ENCODE measurements around the gene RCC1. TPM values are rescaled to one million over a fixed set of nuclear protein-coding genes. Genes with fewer than 3 reads are reported as not detected.

The RCC1 gene
- total and polyA plus RNA-seq, 2 donors (not counting 3 experiments of a cell fraction or from before 2014, with no cell fraction given) = 37.1 to 77.7 TPM

GRCh38 chr1:28565040-28565439, 59.2 kb downstream of the RCC1 start:
- no TSS peak for BruUV-seq (replicated peaks)
- FAIRE-seq (no peak), DNase-seq (ENCODE audit: low read depth, low spot score) (no peak)
- Histone ChIP-seq H3K9me3 (replicated peaks; ENCODE audit: control insufficient read depth, insufficient read depth, low read length) (no peaks in the 10 kb centered on the region), H4K20me1 (replicated peaks; ENCODE audit: control insufficient read depth, extremely low read depth, insufficient read depth, low read length) (no peaks in the 10 kb centered on the region), H3K9me1 (replicated peaks; ENCODE audit: control insufficient read depth, extremely low read depth, insufficient read depth, low read length) (no peaks in the 10 kb centered on the region), H2AFZ (ENCODE audit: low read depth, low read length) (no peak overlapping the region), H3K9ac (replicated peaks; ENCODE audit: extremely low read depth, insufficient read depth, low read length) (no peak overlapping the region), H3K4me3 (replicated peaks in 1 of 3; ENCODE audit: insufficient read depth in 1 of 3, low read depth in 1 of 3, low read length in 3 of 3) (no peak overlapping the region), H3K4me2 (ENCODE audit: insufficient read depth, low read length) (no peak overlapping the region), H3K27ac (ENCODE audit: insufficient read depth, low read depth, low read length) (no peak overlapping the region), H3K4me1 (ENCODE audit: control insufficient read depth, extremely low read depth, insufficient read depth, low read length) (no peaks in the 10 kb centered on the region), H3K79me2 (ENCODE audit: control insufficient read depth, insufficient read depth, low read length) (no peaks in the 10 kb centered on the region), H3K27me3 (ENCODE audit: control insufficient read depth in 2 of 2, insufficient read depth in 2 of 2, low read length in 2 of 2) (no peaks in the 10 kb centered on the region), H3K36me3 (ENCODE audit: control insufficient read depth in 2 of 2, extremely low read depth in 1 of 2, insufficient read depth in 2 of 2, low read length in 2 of 2) (peaks cover 15 to 30% of the 10 kb centered on the region in 2 experiments)
- intact Hi-C loops (cut with micrococcal nuclease) = no loop called here
- dilution Hi-C loops (cut with MboI; ENCODE audit: extremely low pct_ligation_motif_present, low sequenced_read_pairs) = no loop called here
- POLR2A ChIA-PET = interaction anchor here (0.5 to 1.0 kb wide), 2 partner anchors 9 to 817 kb away, joined by 3 to 6 read pairs; no protein-coding TSS in a partner anchor
- CTCF ChIA-PET = interaction anchor here (0.6 to 1.2 kb wide), 2 partner anchors 23 to 35 kb away, joined by 3 read pairs; no protein-coding TSS in a partner anchor
- TF ChIP-seq POLR2AphosphoS5 (IDR thresholded peaks at IDR 0.05; ENCODE audit: insufficient read depth, low read depth, low read length) (no peak), EZH2 (IDR thresholded peaks at IDR 0.05; ENCODE audit: borderline replicate concordance, low read depth, low read length, severe bottlenecking) (no peak), CTCF (IDR thresholded peaks at IDR 0.05; ENCODE audit: extremely low read depth in 1 of 2, insufficient read depth in 1 of 2, low read depth in 1 of 2, low read length in 2 of 2) (no peak), MYC (IDR thresholded peaks at IDR 0.05; ENCODE audit: low read depth, low read length) (no peak), FOS (IDR thresholded peaks at IDR 0.05; ENCODE audit: borderline replicate concordance, insufficient read depth, low read length) (no peak), MAX (IDR thresholded peaks at IDR 0.05; ENCODE audit: insufficient read depth, insufficient read length) (no peak), POLR2A (IDR thresholded peaks at IDR 0.05; ENCODE audit: low read depth, low read length) (no peak), GATA2 (IDR thresholded peaks at IDR 0.05; ENCODE audit: insufficient read depth, insufficient read length, low read depth, low read length) (no peak), JUN (IDR thresholded peaks at IDR 0.05; ENCODE audit: borderline replicate concordance, insufficient read depth, insufficient read length, low read depth) (no peak)

All from endothelial cell of umbilical vein (primary cell).